Measurements from ENCODE around the gene ARFGAP3.

Gene ARFGAP3

GRCh38 chr22:42873356-42873755 lies 16.3 kb upstream of the ARFGAP3 start (continued):
- no peak for TF ChIP-seq ZNF560 (tag by site-specific recombination; IDR thresholded peaks at IDR 0.05; ENCODE audit: borderline replicate concordance)
- TF ChIP-seq ZNF747 (tag by site-specific recombination; IDR thresholded peaks at IDR 0.05), result no peak
- TF ChIP-seq AEBP2 (tag by site-specific recombination; IDR thresholded peaks at IDR 0.05; ENCODE audit: borderline replicate concordance), result no peak
- no peak for TF ChIP-seq ZNF404 (tag by site-specific recombination; IDR thresholded peaks at IDR 0.05)

- no peaks in the 10 kb centered on the region for H3K4me1 ChIP-seq (ENCODE audit: control insufficient read depth, insufficient read depth, low read length)
- ChIA-PET POLR2A (no interaction called here), CTCF (interaction anchor here (0.6 to 1.2 kb wide), 2 partner anchors 14 to 92 kb away, joined by 3 to 5 read pairs; no protein-coding TSS in a partner anchor)
- no peak overlapping the region for H3K4me3 ChIP-seq (ENCODE audit: low read depth, low read length)
- H3K9me3 ChIP-seq (ENCODE audit: control insufficient read depth, insufficient read depth, low read depth, low read length), result no peaks in the 10 kb centered on the region
- TF ChIP-seq ZNF521 (tag by site-specific recombination; IDR thresholded peaks at IDR 0.05), result no peak
- no peak for TF ChIP-seq PRDM2 (tag by site-specific recombination; IDR thresholded peaks at IDR 0.05; ENCODE audit: borderline replicate concordance)
- TF ChIP-seq ZIC2 (tag by site-specific recombination; IDR thresholded peaks at IDR 0.05), result no peak
- TF ChIP-seq KLF16 (tag by site-specific recombination; IDR thresholded peaks at IDR 0.05), result no peak
- H3K36me3 ChIP-seq (ENCODE audit: control insufficient read depth in 2 of 2, insufficient read depth in 1 of 2, low read length in 2 of 2), result peaks cover 7 to 75% of the 10 kb centered on the region in 2 experiments; a peak in 2 of 3 replicates
- no peak overlapping the region for H3K27ac ChIP-seq (ENCODE audit: extremely low read depth, low read depth, low read length)
Measured at GRCh38 chr22:42872821-42873220, 15.7 kb upstream of the ARFGAP3 start.

GRCh38 chr22:42871146-42872050 lies 14.3 kb upstream of the ARFGAP3 start:
- H3K4me1 ChIP-seq (ENCODE audit: control insufficient read depth, insufficient read depth, low read length), result no peaks in the 10 kb centered on the region
- CTCF ChIA-PET, result interaction anchor here (1.0 to 1.2 kb wide), 2 partner anchors 11 to 162 kb away, joined by 3 to 4 read pairs; no protein-coding TSS in a partner anchor
- peaks cover 7 to 61% of the 10 kb centered on the region in 2 experiments; a peak in 2 of 3 replicates for H3K36me3 ChIP-seq (ENCODE audit: control insufficient read depth in 2 of 2, insufficient read depth in 1 of 2, low read length in 2 of 2)
- POLR2A ChIA-PET, result no interaction called here
- H3K27ac ChIP-seq (ENCODE audit: extremely low read depth, low read depth, low read length), result no peak overlapping the region
- TF ChIP-seq KLF8 (tag by site-specific recombination; IDR thresholded peaks at IDR 0.05), result no peak
- no peak for TF ChIP-seq ZBTB17 (tag by site-specific recombination; IDR thresholded peaks at IDR 0.05)
- TF ChIP-seq BCL11A (tag by site-specific recombination; IDR thresholded peaks at IDR 0.05; ENCODE audit: low read depth), result no peak
- no peak for TF ChIP-seq ZNF830 (tag by site-specific recombination; IDR thresholded peaks at IDR 0.05; ENCODE audit: low read depth)
- TF ChIP-seq ZNF292 (tag by site-specific recombination; IDR thresholded peaks at IDR 0.05; ENCODE audit: borderline replicate concordance, low read depth), result no peak
- no peak for TF ChIP-seq SCRT1 (tag by site-specific recombination; IDR thresholded peaks at IDR 0.05; ENCODE audit: borderline replicate concordance)
- no peaks in the 10 kb centered on the region for H3K9me3 ChIP-seq (ENCODE audit: control insufficient read depth, insufficient read depth, low read depth, low read length)
- no peak overlapping the region for H3K4me3 ChIP-seq (ENCODE audit: low read depth, low read length)
